GM10248 (cell line): ENCODE measurements around the gene MAN2C1.
"Not testable (repeated sequence)": the region's sequence is repeated elsewhere in the genome, so short reads cannot be mapped to it uniquely, and the experiment has no call there.

Experiments used
- CTCF ChIA-PET: fragments of 300-600 bp; sonication (Branson Sonifier 250); formaldehyde crosslinking; extraction: SDS; loops from one replicate; lab custom pipeline; 2021; ENCODE audit warnings: antibody characterized with exemption; lab: Yijun Ruan, JAX
- POLR2A ChIA-PET: fragments of 350-650 bp; sonication (Branson Sonifier 250); formaldehyde crosslinking; extraction: SDS; loops from one replicate; lab custom pipeline; 2020; ENCODE audit warnings: antibody characterized with exemption; lab: Yijun Ruan, JAX
- DNase-seq: peaks from one replicate; pipeline ENCODE4 v3.0.0; 2012; ENCODE audit errors: extremely low spot score
- TF ChIP-seq, protein P1 (sequence below): IDR thresholded peaks from 2 replicates; pipeline ENCODE4 v1.5.1; 2012; ENCODE audit warnings: mild to moderate bottlenecking, low read depth; ENCODE audit errors: extremely low read depth, missing control alignments, control extremely low read depth

MAN2C1 gene

GRCh38 chr15:75389791-75390382 lies 21.5 kb upstream of the MAN2C1 start:
- TF ChIP-seq, protein P1, sequence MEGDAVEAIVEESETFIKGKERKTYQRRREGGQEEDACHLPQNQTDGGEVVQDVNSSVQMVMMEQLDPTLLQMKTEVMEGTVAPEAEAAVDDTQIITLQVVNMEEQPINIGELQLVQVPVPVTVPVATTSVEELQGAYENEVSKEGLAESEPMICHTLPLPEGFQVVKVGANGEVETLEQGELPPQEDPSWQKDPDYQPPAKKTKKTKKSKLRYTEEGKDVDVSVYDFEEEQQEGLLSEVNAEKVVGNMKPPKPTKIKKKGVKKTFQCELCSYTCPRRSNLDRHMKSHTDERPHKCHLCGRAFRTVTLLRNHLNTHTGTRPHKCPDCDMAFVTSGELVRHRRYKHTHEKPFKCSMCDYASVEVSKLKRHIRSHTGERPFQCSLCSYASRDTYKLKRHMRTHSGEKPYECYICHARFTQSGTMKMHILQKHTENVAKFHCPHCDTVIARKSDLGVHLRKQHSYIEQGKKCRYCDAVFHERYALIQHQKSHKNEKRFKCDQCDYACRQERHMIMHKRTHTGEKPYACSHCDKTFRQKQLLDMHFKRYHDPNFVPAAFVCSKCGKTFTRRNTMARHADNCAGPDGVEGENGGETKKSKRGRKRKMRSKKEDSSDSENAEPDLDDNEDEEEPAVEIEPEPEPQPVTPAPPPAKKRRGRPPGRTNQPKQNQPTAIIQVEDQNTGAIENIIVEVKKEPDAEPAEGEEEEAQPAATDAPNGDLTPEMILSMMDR = no peak
- no peak for DNase-seq
- ChIA-PET CTCF (interaction anchor here (1.0 to 3.3 kb wide), 3 partner anchors 9 to 22 kb away, joined by 6 to 17 read pairs (median 7); partner anchors contain the start of gene MAN2C1), POLR2A (no interaction called here)

GRCh38 chr15:75383986-75384385 lies 15.6 kb upstream of the MAN2C1 start:
- CTCF ChIA-PET = interaction anchor here (2.7 kb wide), 1 partner anchor 10 kb away, joined by 12 read pairs; no protein-coding TSS in a partner anchor
- DNase-seq, POLR2A ChIA-PET: not testable (repeated sequence)

GRCh38 chr15:75380773-75381172 lies 12.4 kb upstream of the MAN2C1 start:
- CTCF ChIA-PET = interaction anchor here (0.7 to 6.0 kb wide), 3 partner anchors 8 to 53 kb away, joined by 3 to 39 read pairs (median 7); partner anchors contain the start of gene MAN2C1
- no peak for DNase-seq
- POLR2A ChIA-PET = no interaction called here
- TF ChIP-seq, protein P1 = no peak

GRCh38 chr15:75371901-75372688 lies 3.7 kb upstream of the MAN2C1 start:
- POLR2A ChIA-PET = no interaction called here
- CTCF ChIA-PET = no interaction called here
- no peak for DNase-seq
- TF ChIP-seq, protein P1 = no peak

DNA sequence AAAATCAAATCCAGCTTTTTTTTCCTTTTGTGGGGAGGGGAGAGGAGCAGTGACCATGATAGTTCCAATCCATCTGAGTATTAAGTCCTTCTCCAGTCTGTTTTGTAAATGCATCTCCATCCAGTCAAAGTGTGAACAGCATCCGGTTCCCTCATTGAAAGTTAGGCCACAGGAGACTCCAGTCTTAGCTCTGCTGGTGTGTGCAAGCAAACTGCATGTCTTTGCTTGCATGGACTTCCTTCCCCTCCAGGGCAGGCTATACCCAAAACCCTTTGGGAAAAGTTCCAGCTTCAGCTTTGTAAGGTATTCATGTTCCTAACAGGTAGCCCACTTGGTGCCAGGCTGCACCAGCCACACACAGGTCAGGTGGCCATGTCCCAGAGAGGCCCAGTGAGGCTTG lies 3.1 kb upstream of the MAN2C1 start:
- TF ChIP-seq, protein P1 = no peak
- ChIA-PET POLR2A (interaction anchor here (0.7 to 0.8 kb wide), 2 partner anchors 83 to 746 kb away, joined by 3 read pairs; no protein-coding TSS in a partner anchor), CTCF (interaction anchor here (1.8 kb wide), 1 partner anchor 430 kb away, joined by 4 read pairs; no protein-coding TSS in a partner anchor)
- no peak for DNase-seq

GRCh38 chr15:75369897-75370581 lies 1.6 kb upstream of the MAN2C1 start:
- ChIA-PET CTCF (interaction anchor here (1.8 to 4.5 kb wide), 5 partner anchors 8 to 431 kb away, joined by 4 to 39 read pairs (median 17); no protein-coding TSS in a partner anchor), POLR2A (interaction anchor here (2.8 kb wide), 1 partner anchor 81 kb away, joined by 17 read pairs; the partner anchor contains the start of gene SIN3A)
- TF ChIP-seq, protein P1 = no peak
- DNase-seq = no peak
